ENCODE measurements around the gene RASA1. TPM values are rescaled to one million over a fixed set of nuclear protein-coding genes. Genes with fewer than 3 reads are reported as not detected.
A peak's percentile ranks its signal among the peaks of the same experiment; 100 is the strongest.

Gene RASA1
- total RNA-seq, 1 experiment from 2014 or later, result 23.0 TPM

DNA sequence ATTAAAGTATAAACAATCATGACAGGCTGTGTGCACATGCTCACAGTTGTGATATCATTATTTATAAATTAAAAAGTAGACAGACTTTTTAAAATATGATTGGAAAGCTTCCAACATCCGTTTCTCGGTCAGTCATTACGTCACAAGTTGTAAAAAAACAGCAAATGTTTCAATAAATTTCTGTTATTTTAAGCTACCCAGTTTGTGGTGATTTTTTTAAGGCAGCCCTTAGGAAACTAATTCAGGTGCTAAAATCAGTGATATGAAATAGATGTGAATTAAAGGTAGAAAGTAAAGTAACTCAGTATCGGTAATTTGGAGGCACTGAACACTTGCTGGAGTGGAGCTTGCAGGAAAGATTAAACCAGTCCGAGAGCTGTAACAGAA, 143.9 kb downstream of the RASA1 start:
- intact Hi-C loops (cut with micrococcal nuclease; ENCODE audit: unreplicated experiment), result loop anchor here (5.0 kb wide), 1 partner anchor 856 kb away; the partner anchor contains the start of gene TMEM161B

DNA sequence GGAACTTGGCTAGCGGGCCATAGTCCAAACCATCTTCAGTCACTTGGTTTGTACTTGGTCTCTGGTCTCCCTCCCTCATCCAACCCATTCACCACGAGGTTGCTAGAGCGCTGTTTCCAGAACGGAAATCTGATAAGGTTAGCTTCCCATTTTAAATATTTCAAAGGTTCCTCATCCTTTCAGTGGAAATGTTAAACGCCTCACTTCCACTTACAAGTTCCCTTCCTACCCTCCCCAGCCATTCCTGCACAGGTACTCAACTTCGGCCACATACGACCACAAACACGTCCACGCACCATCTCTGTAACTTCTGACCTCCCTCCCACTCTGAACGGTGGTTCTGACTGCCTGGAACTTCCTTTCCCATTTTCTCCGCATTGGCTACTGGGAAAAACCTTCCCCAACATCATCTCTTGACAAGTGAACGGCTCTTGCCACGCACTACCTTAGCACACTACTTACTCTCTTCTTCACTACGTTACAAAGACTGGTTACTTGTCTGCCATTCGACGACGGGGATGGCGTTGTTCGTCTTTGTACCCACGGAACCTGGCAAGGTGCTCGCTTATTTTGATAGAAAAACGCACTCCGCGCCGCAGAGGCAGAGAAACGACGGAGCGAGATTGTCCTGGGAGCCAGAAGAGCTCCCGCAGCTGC, 144.4 kb downstream of the RASA1 start:
- intact Hi-C loops (cut with micrococcal nuclease; ENCODE audit: unreplicated experiment), result loop anchor here (2.0 to 5.0 kb wide), 2 partner anchors 531 to 855 kb away; partner anchors contain the start of gene TMEM161B
- DNase-seq, result peak; percentile 21 to 35
- Histone ChIP-seq H3K36me3 (ENCODE audit: control insufficient read depth, insufficient read depth, low read length) (no peaks in the 10 kb centered on the region; the same call in 1 of the 2 replicates), H3K4me3 (ENCODE audit: low read depth, low read length) (peak overlapping the region; percentile 78), H3K4me1 (0 out of 2 replicates have a peak, but pooled peaks cover 5% of the 10 kb centered on the region), H3K27me3 (replicated peaks; ENCODE audit: control insufficient read depth, insufficient read depth, low read length) (no peaks in the 10 kb centered on the region), H3K9me3 (no peaks in the 10 kb centered on the region)
- POLR2A ChIA-PET, result interaction anchor here (0.6 to 1.0 kb wide), 3 partner anchors 144 to 197 kb away, joined by 4 to 6 read pairs (median 4); partner anchors contain the start of gene RASA1
- Mint-ChIP-seq H3K36me3 (ENCODE audit: insufficient read depth, unreplicated experiment) (peaks cover 35% of the 10 kb centered on the region), H3K27ac (ENCODE audit: unreplicated experiment) (peak overlapping the region; percentile 93), H3K9me3 (ENCODE audit: unreplicated experiment) (no peaks in the 10 kb centered on the region), H3K27me3 (ENCODE audit: insufficient read depth, unreplicated experiment) (peaks cover under 1% of the 10 kb centered on the region), H3K4me3 (ENCODE audit: unreplicated experiment) (peak overlapping the region; percentile 91), H3K4me1 (ENCODE audit: low read depth, unreplicated experiment) (peaks cover 1% of the 10 kb centered on the region)
- no peak for TF ChIP-seq CTCF (IDR thresholded peaks at IDR 0.05; ENCODE audit: insufficient read depth in 1 of 2, low read depth in 1 of 2, low read length in 1 of 2, severe bottlenecking in 1 of 2, unreplicated experiment in 1 of 2)
- CTCF ChIA-PET, result interaction anchor here (2.1 kb wide), 1 partner anchor 12 kb away, joined by 9 read pairs; no protein-coding TSS in a partner anchor
- BruUV-seq (replicated peaks), result TSS peak; percentile 75

More for the DNA sequence above, 143.9 kb downstream of the RASA1 start:
- BruUV-seq (replicated peaks), result no TSS peak
- no peaks in the 10 kb centered on the region for H3K27me3 ChIP-seq (replicated peaks; ENCODE audit: control insufficient read depth, insufficient read depth, low read length)
- Mint-ChIP-seq H3K4me3 (ENCODE audit: unreplicated experiment) (peak overlapping the region; percentile 91), H3K9me3 (ENCODE audit: unreplicated experiment) (no peaks in the 10 kb centered on the region), H3K27me3 (ENCODE audit: insufficient read depth, unreplicated experiment) (no peaks in the 10 kb centered on the region), H3K4me1 (ENCODE audit: low read depth, unreplicated experiment) (peaks cover 5% of the 10 kb centered on the region), H3K36me3 (ENCODE audit: insufficient read depth, unreplicated experiment) (peaks cover 40% of the 10 kb centered on the region), H3K27ac (ENCODE audit: unreplicated experiment) (peak overlapping the region; percentile 93)
- CTCF ChIA-PET, result interaction anchor here (2.1 kb wide), 1 partner anchor 11 kb away, joined by 9 read pairs; no protein-coding TSS in a partner anchor
- no peaks in the 10 kb centered on the region; the same call in 1 of the 2 replicates for H3K36me3 ChIP-seq (ENCODE audit: control insufficient read depth, insufficient read depth, low read length)
- 0 out of 2 replicates have a peak, but pooled peaks cover 5% of the 10 kb centered on the region for H3K4me1 ChIP-seq
- H3K4me3 ChIP-seq (ENCODE audit: low read depth, low read length), result peak overlapping the region; percentile 78
- no peaks in the 10 kb centered on the region for H3K9me3 ChIP-seq
- no peak for TF ChIP-seq CTCF (IDR thresholded peaks at IDR 0.05; ENCODE audit: insufficient read depth in 1 of 2, low read depth in 1 of 2, low read length in 1 of 2, severe bottlenecking in 1 of 2, unreplicated experiment in 1 of 2)
- POLR2A ChIA-PET, result interaction anchor here (0.6 kb wide), 1 partner anchor 163 kb away, joined by 6 read pairs; no protein-coding TSS in a partner anchor
- no peak for DNase-seq

- Mint-ChIP-seq H3K9me3 (ENCODE audit: unreplicated experiment) (no peaks in the 10 kb centered on the region), H3K27ac (ENCODE audit: unreplicated experiment) (peak within 1 kb of the TSS; percentile 93), H3K36me3 (ENCODE audit: insufficient read depth, unreplicated experiment) (peaks cover 28% of the 10 kb centered on the region), H3K4me3 (ENCODE audit: unreplicated experiment) (peak within 1 kb of the TSS; percentile 91), H3K27me3 (ENCODE audit: insufficient read depth, unreplicated experiment) (peaks cover 2% of the 10 kb centered on the region), H3K4me1 (ENCODE audit: low read depth, unreplicated experiment) (no peaks in the 10 kb centered on the region)
- no peaks in the 10 kb centered on the region for H3K9me3 ChIP-seq
- ChIA-PET CTCF (interaction anchor here (0.5 to 2.1 kb wide), 2 partner anchors 12 to 154 kb away, joined by 3 to 9 read pairs; no protein-coding TSS in a partner anchor), POLR2A (interaction anchor here (0.5 to 1.0 kb wide), 7 partner anchors 13 to 728 kb away, joined by 3 to 5 read pairs (median 4); partner anchors contain the start of gene RASA1)
- no TSS peak for BruUV-seq (replicated peaks)
- H3K4me1 ChIP-seq, result 0 out of 2 replicates have a peak, but pooled peaks cover 5% of the 10 kb centered on the region
- intact Hi-C loops (cut with micrococcal nuclease; ENCODE audit: unreplicated experiment), result loop anchor here (1.0 to 5.0 kb wide), 3 partner anchors 145 to 855 kb away; partner anchors contain the start of genes RASA1 and TMEM161B
- H3K27me3 ChIP-seq (replicated peaks; ENCODE audit: control insufficient read depth, insufficient read depth, low read length), result no peaks in the 10 kb centered on the region
- H3K4me3 ChIP-seq (ENCODE audit: low read depth, low read length), result peak within 1 kb of the TSS; percentile 78
- no peaks in the 10 kb centered on the region; the same call in 1 of the 2 replicates for H3K36me3 ChIP-seq (ENCODE audit: control insufficient read depth, insufficient read depth, low read length)
- DNase-seq, result peak; percentile 96 to 97
- no peak for TF ChIP-seq CTCF (IDR thresholded peaks at IDR 0.05; ENCODE audit: insufficient read depth in 1 of 2, low read depth in 1 of 2, low read length in 1 of 2, severe bottlenecking in 1 of 2, unreplicated experiment in 1 of 2)
These were observed 145.1 kb downstream of the RASA1 start, which contains the start of gene CCNH for GRCh38 chr5:87412630-87413342. Gene CCNH, minus strand, starts transcription at chr5:87412930. Its CDS starts 136 bp downstream, at chr5:87412794.

All from Caco-2 (cell line).